OCI-LY7 (cell line): ENCODE data around the gene PARN.

Experiments
- CTCF ChIP-seq: fragments of 200-600 bp; sonication (generic); conservative IDR thresholded peaks from 2 replicates; pipeline ENCODE4 v1.5.1; 2014; ENCODE audit warnings: mild to moderate bottlenecking, antibody characterized with exemption, low read length, moderate library complexity, mixed read lengths
- EZH2phosphoT487 ChIP-seq: fragments of 200-600 bp; sonication (generic); IDR thresholded peaks from 2 replicates; pipeline ENCODE4 v1.6.1; 2018; ENCODE audit warnings: low read depth, borderline replicate concordance, mild to moderate bottlenecking, mixed run types, antibody characterized with exemption, low read length, moderate library complexity, mixed read lengths

- TF ChIP-seq CTCF (no peak), EZH2phosphoT487 (no peak)
Measured at GRCh38 chr16:14473488-14473887, 156.6 kb downstream of the PARN start.
